HG03039 (cell line): Measurements from ENCODE around the gene GPC5.
"Not testable (repeated sequence)": the region's sequence is repeated elsewhere in the genome, so short reads cannot be mapped to it uniquely, and the experiment has no call there.

Experiments
- ATAC-seq: cut with Tn5 transposase; IDR thresholded peaks from one replicate; pipeline ENCODE4 v1.9.1; 2021; ENCODE audit warnings: mild to moderate bottlenecking, moderate library complexity; ENCODE audit not compliant: unreplicated experiment

The GPC5 gene

GRCh38 chr13:91368676-91369440 is 29.6 kb upstream of the GPC5 start:
- peak; percentile 43 for ATAC-seq

GRCh38 chr13:91369441-91369831 is 29.0 kb upstream of the GPC5 start:
- ATAC-seq = peak; percentile 47

- no peak for ATAC-seq
These were observed 27.9 kb upstream of the GPC5 start for GRCh38 chr13:91370501-91370900.

- ATAC-seq = no peak
These were observed 25.5 kb upstream of the GPC5 start for GRCh38 chr13:91372911-91373310.

GRCh38 chr13:91375116-91375729 is 23.2 kb upstream of the GPC5 start:
- peak; percentile 96 for ATAC-seq

GRCh38 chr13:91381371-91381770 is 17.1 kb upstream of the GPC5 start:
- no peak for ATAC-seq

- no peak for ATAC-seq
These were observed 14.6 kb upstream of the GPC5 start for GRCh38 chr13:91383836-91384235.

GRCh38 chr13:91384896-91385295 is 13.5 kb upstream of the GPC5 start:
- ATAC-seq = no peak

- no peak for ATAC-seq
These were observed 9.2 kb upstream of the GPC5 start for GRCh38 chr13:91389186-91389585.

GRCh38 chr13:91397595-91397994 is 826 bp upstream of the GPC5 start:
- ATAC-seq = no peak

- peak; percentile 14 for ATAC-seq
These were observed 1.0 kb downstream of the GPC5 start for GRCh38 chr13:91399189-91400062.

- ATAC-seq = no peak
These were observed 1.6 kb downstream of the GPC5 start for GRCh38 chr13:91400063-91400399.

GRCh38 chr13:91400671-91401070 is 2.2 kb downstream of the GPC5 start:
- no peak for ATAC-seq

- ATAC-seq = no peak
These were observed 3.5 kb downstream of the GPC5 start for GRCh38 chr13:91401920-91402319.

- ATAC-seq = peak; percentile 45
These were observed 6.8 kb downstream of the GPC5 start for GRCh38 chr13:91405240-91405639.

GRCh38 chr13:91406619-91407018 is 8.2 kb downstream of the GPC5 start:
- peak; percentile 51 for ATAC-seq

GRCh38 chr13:91408971-91409370 is 10.6 kb downstream of the GPC5 start:
- ATAC-seq = no peak

- ATAC-seq = not testable (repeated sequence)
These were observed 18.2 kb downstream of the GPC5 start for GRCh38 chr13:91416579-91416978.

GRCh38 chr13:91417660-91418325 is 19.4 kb downstream of the GPC5 start:
- ATAC-seq = no peak

- no peak for ATAC-seq
These were observed 28.5 kb downstream of the GPC5 start for GRCh38 chr13:91426913-91427312.

- ATAC-seq = not testable (repeated sequence)
These were observed 40.3 kb downstream of the GPC5 start for GRCh38 chr13:91438674-91439073.
